Kidney epithelial cell (primary cell): ENCODE results near the gene BRD3OS. TPM values are rescaled to one million over a fixed set of nuclear protein-coding genes. Genes with fewer than 3 reads are reported as not detected.
A peak's percentile ranks its signal among the peaks of the same experiment; 100 is the strongest.

Source experiments
- DNase-seq: peaks from one replicate; pipeline ENCODE4 v3.0.0-alpha.2; 2010; ENCODE audit warnings: low read depth
- H3K27me3 ChIP-seq: 2 replicates; pipeline ENCODE4 v1.6.0; 2011; ENCODE audit warnings: low read length; ENCODE audit not compliant: control insufficient read depth, insufficient read depth
- H3K36me3 ChIP-seq: 2 replicates; pipeline ENCODE4 v1.5.1; 2011; ENCODE audit warnings: low read length; ENCODE audit not compliant: control insufficient read depth, insufficient read depth
- H3K4me3 ChIP-seq: 2 replicates; pipeline ENCODE4 v1.5.1; 2011; ENCODE audit warnings: low read depth, mild to moderate bottlenecking, control low read depth, low read length
- total RNA-seq: library from RNA; depleted of rRNA; stranded (reverse); fragments of >200 nt; gene quantifications from 2 replicates; pipeline ENCODE4 v1.2.3, GENCODE V29; 2015
- TF ChIP-seq, protein P1 (sequence below): IDR thresholded peaks from 2 replicates; pipeline ENCODE4 v1.5.1; 2011; ENCODE audit warnings: mild to moderate bottlenecking, moderate library complexity, low read length, control low read depth, inconsistent platforms; ENCODE audit not compliant: insufficient read depth, poor library complexity, severe bottlenecking

The BRD3OS gene, protein sequence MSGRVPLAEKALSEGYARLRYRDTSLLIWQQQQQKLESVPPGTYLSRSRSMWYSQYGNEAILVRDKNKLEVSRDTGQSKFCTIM
- total RNA-seq = 12.8 and 14.2 TPM in 2 replicates

GRCh38 chr9:134024828-134025605 lies at the start of gene BRD3OS:
TSS of gene BRD3OS (plus strand) at chr9:134025481. CDS start at chr9:134026748, 1,267 bp downstream.
- TF ChIP-seq, protein P1, sequence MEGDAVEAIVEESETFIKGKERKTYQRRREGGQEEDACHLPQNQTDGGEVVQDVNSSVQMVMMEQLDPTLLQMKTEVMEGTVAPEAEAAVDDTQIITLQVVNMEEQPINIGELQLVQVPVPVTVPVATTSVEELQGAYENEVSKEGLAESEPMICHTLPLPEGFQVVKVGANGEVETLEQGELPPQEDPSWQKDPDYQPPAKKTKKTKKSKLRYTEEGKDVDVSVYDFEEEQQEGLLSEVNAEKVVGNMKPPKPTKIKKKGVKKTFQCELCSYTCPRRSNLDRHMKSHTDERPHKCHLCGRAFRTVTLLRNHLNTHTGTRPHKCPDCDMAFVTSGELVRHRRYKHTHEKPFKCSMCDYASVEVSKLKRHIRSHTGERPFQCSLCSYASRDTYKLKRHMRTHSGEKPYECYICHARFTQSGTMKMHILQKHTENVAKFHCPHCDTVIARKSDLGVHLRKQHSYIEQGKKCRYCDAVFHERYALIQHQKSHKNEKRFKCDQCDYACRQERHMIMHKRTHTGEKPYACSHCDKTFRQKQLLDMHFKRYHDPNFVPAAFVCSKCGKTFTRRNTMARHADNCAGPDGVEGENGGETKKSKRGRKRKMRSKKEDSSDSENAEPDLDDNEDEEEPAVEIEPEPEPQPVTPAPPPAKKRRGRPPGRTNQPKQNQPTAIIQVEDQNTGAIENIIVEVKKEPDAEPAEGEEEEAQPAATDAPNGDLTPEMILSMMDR = no peak
- peak within 1 kb of the TSS; percentile 88 for H3K4me3 ChIP-seq
- H3K27me3 ChIP-seq = no peaks in the 10 kb centered on the region
- no peaks in the 10 kb centered on the region for H3K36me3 ChIP-seq
- DNase-seq = peak; percentile 79

DNA sequence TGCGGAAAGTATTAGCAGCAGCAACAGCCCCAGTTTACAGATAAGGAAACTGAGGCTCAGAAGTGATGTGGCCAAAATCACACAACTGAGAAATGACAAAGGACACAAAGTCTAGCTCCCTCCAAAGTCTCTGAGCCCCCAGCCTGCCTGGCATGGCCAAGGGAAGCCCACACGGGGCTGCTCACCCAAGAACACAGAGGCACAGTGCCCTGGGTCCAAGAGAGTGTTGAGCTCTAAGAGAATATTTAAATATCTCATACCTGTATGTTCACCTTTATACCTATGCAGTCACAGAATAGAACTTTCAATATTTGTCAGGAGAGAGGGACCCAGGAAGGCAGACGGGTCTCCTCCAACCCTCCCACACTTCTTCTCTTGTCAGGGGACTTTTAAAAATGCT lies 49.8 kb upstream of the BRD3OS start:
- DNase-seq = no peak
- Histone ChIP-seq H3K4me3 (no peak overlapping the region), H3K27me3 (no peaks in the 10 kb centered on the region), H3K36me3 (no peaks in the 10 kb centered on the region)
- TF ChIP-seq, protein P1 = no peak

DNA sequence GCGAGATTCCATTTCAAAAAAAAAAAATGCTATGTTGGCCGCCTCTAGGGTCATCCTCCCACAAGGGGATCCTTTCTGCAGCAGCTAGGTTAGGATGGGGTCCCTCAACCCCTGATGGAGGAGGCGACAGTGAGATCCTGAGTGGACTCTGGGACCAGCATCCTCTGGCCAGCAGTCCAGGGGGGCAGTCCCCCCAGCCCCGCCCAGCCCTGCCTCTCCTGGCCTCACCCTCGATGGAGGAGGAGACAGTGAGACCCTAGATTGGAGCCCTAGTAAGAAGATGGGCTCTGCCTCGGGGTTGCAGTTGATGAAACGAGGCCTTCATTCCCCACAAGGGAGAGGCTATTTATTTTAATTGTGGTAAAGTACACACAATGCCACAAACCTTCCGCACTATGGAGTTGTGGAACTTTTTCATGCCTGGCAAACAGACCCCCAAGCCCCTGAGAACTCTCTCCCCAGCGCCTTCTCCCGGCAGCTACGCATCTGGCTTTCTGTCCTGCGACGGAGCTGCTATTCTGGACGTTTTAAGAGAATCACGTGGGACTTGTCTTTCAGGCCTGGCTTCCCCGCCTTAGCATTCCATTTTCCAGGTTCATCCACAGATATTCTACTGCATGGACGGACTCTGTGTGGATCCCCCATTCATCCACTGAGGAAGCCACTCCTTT lies 49.0 kb upstream of the BRD3OS start:
- Histone ChIP-seq H3K4me3 (no peak overlapping the region), H3K27me3 (no peaks in the 10 kb centered on the region), H3K36me3 (no peaks in the 10 kb centered on the region)
- TF ChIP-seq, protein P1 = no peak
- DNase-seq = no peak

DNA sequence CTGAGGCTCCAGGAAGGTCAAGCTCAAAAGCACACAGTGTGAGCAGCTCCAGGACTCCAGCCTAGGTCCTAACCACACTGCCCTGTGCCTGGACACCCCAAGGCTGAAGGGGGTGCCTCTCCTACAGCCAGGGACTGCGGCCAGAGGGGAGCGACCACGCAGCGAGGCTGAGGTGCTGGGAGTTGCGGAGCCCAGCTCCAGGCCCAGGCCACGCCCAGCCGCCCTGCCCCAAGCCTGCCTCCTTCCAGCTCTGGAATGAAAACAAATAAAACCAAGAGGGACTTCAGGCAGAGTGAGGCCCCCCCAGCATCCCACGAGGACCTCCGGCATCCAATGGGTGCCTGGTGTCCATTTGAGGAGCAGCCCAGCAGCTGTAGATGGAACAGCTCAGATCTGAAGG lies 48.4 kb upstream of the BRD3OS start:
- Histone ChIP-seq H3K27me3 (no peaks in the 10 kb centered on the region), H3K36me3 (no peaks in the 10 kb centered on the region), H3K4me3 (no peak overlapping the region)
- DNase-seq = no peak
- TF ChIP-seq, protein P1 = no peak

DNA sequence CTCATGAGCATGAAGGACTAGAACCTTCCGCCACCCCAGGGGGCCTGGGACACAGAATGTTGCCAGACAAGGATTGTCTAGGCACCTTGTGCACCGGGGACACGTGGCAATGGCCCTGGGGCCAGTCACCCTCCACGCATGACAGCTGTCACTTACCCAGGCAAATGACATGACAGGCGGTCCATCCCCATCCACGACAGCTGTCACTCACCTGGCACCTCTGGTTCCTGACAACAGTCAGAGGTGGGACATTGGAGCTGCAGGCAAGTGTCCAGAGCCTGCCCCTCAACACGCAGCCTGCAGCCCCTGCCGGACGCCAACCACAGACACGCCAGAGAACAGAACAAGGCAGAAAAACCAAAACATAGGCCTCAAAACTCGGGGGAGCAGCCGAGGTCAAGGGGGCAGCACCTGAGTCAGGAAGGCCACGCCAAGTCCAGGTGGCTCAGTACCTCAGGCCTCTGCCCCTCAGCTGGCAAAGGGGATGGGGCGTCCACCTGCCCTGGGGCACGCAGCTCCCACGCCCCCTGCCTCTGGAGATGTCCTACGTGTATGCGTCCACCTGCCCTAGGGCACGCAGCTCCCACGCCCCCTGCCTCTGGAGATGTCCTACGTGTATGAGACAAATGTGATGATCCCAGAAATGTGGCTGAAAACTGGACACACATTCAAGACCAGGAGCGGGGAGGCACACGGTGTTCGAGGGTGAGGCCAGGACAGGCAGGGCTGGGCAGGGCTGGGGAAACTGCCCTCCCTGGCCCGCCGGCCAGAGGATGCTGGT lies 47.7 kb upstream of the BRD3OS start:
- TF ChIP-seq, protein P1 = no peak
- DNase-seq = no peak
- Histone ChIP-seq H3K27me3 (no peaks in the 10 kb centered on the region), H3K4me3 (no peak overlapping the region), H3K36me3 (no peaks in the 10 kb centered on the region)
